Measurements from ENCODE around the gene CTNNA2.

DNA sequence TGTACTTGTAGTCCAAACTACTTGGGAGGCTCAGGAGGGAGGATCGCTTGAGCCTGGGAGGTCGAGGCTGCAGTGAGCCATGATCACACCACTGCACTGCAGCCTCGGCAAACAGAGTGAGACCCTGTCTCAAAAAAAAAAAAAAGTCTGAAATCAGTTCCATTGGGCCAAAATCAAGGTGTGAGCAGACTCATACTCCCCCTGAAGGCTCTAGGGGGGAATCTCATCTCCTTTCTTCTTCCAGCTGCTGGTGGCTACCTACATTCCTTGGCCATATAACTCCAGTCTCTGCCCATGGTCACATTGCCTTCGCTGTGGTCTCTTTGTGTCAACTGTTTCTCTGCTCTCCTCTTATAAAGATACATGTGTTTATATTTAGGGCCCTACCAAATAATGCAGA is 557.7 kb downstream of the CTNNA2 start:
- TF ChIP-seq TARDBP (IDR thresholded peaks at IDR 0.05) (no peak), SOX6 (IDR thresholded peaks at IDR 0.05) (no peak), ZNF174 (CRISPR knock-in tag; IDR thresholded peaks at IDR 0.05) (no peak), ZNF766 (CRISPR knock-in tag; conservative IDR thresholded peaks at IDR 0.05) (no peak)

All from K562 (cell line).